NCI-H460 (cell line): ENCODE measurements around the gene TRPV2. TPM values are rescaled to one million over a fixed set of nuclear protein-coding genes. Genes with fewer than 3 reads are reported as not detected.
"Not testable (repeated sequence)": the region's sequence is repeated elsewhere in the genome, so short reads cannot be mapped to it uniquely, and the experiment has no call there.

Experiments used
- DNase-seq: peaks from one replicate; pipeline ENCODE4 v3.0.0-alpha.2; 2016; ENCODE audit warnings: low read depth; ENCODE audit errors: extremely low read depth
- total RNA-seq: library from RNA; depleted of rRNA; stranded (reverse); fragments of >200 nt; shearing (Covaris generic); gene quantifications from 2 replicates; pipeline ENCODE4 v1.2.3, GENCODE V29; 2014

Gene TRPV2
- total RNA-seq, 1 experiment from 2014 or later = 33.4 TPM

GRCh38 chr17:16435925-16436886 lies 20.8 kb downstream of the TRPV2 start:
- no peak for DNase-seq

GRCh38 chr17:16437083-16437482 lies 21.7 kb downstream of the TRPV2 start:
- no peak for DNase-seq

GRCh38 chr17:16438173-16438556 lies 22.8 kb downstream of the TRPV2 start:
- DNase-seq = no peak

- peak; percentile 99 for DNase-seq
Observed at GRCh38 chr17:16438557-16439302, 23.4 kb downstream of the TRPV2 start.

GRCh38 chr17:16439303-16439791 lies 24.0 kb downstream of the TRPV2 start:
- DNase-seq = no peak

GRCh38 chr17:16439811-16440351 lies 24.5 kb downstream of the TRPV2 start:
- DNase-seq = no peak

- DNase-seq = not testable (repeated sequence)
Observed at GRCh38 chr17:16440354-16440753, 25.0 kb downstream of the TRPV2 start.

- DNase-seq = no peak
Observed at GRCh38 chr17:16440901-16441629, 25.7 kb downstream of the TRPV2 start.

GRCh38 chr17:16442141-16442540 lies 26.8 kb downstream of the TRPV2 start:
- DNase-seq = no peak

GRCh38 chr17:16442594-16443510 lies 27.5 kb downstream of the TRPV2 start:
- DNase-seq = no peak

- DNase-seq = no peak
Observed at GRCh38 chr17:16443511-16444257, 28.3 kb downstream of the TRPV2 start.

- no peak for DNase-seq
Observed at GRCh38 chr17:16444258-16444886, 29.0 kb downstream of the TRPV2 start.

- DNase-seq = no peak
Observed at GRCh38 chr17:16446338-16446983, 31.1 kb downstream of the TRPV2 start.

- no peak for DNase-seq
Observed at GRCh38 chr17:16447676-16448075, 32.3 kb downstream of the TRPV2 start.

- no peak for DNase-seq
Observed at GRCh38 chr17:16448490-16448889, 33.1 kb downstream of the TRPV2 start.

GRCh38 chr17:16449121-16449570 lies 33.8 kb downstream of the TRPV2 start:
- DNase-seq = no peak

GRCh38 chr17:16450028-16450427 lies 34.7 kb downstream of the TRPV2 start:
- DNase-seq = no peak

- not testable (repeated sequence) for DNase-seq
Observed at GRCh38 chr17:16452268-16452667, 36.9 kb downstream of the TRPV2 start.
